GM21576 (cell line): ENCODE results near the gene TOMM6.

ENCODE experiments used
- ATAC-seq: cut with Tn5 transposase; IDR thresholded peaks from one replicate; pipeline ENCODE4 v1.9.1; 2021; ENCODE audit warnings: mild to moderate bottlenecking, moderate library complexity; ENCODE audit not compliant: unreplicated experiment

The TOMM6 gene

GRCh38 chr6:41818271-41819054 lies 31.0 kb downstream of the TOMM6 start:
- no peak for ATAC-seq

- ATAC-seq: no peak
Measured at GRCh38 chr6:41821266-41821665, 33.8 kb downstream of the TOMM6 start.

- ATAC-seq: no peak
Measured at GRCh38 chr6:41822021-41822420, 34.5 kb downstream of the TOMM6 start.

- no peak for ATAC-seq
Measured at GRCh38 chr6:41823178-41823577, 35.7 kb downstream of the TOMM6 start.

- ATAC-seq: no peak
Measured at GRCh38 chr6:41824571-41825569, 37.4 kb downstream of the TOMM6 start.

GRCh38 chr6:41826343-41827022 lies 39.0 kb downstream of the TOMM6 start:
- no peak for ATAC-seq

GRCh38 chr6:41832263-41832662 lies 44.8 kb downstream of the TOMM6 start:
- ATAC-seq: no peak

GRCh38 chr6:41836022-41836659 lies 48.6 kb downstream of the TOMM6 start:
- no peak for ATAC-seq

GRCh38 chr6:41836660-41837052 lies 49.2 kb downstream of the TOMM6 start:
- ATAC-seq: no peak
